Loucy (cell line): ENCODE data around the gene COG2.

Experiments
- CTCF ChIP-seq: fragments of 200-600 bp; sonication (generic); conservative IDR thresholded peaks from 2 replicates; pipeline ENCODE4 v1.5.1; 2014; ENCODE audit warnings: mild to moderate bottlenecking, antibody characterized with exemption, low read length
- EZH2phosphoT487 ChIP-seq: fragments of 200-600 bp; IDR thresholded peaks from 2 replicates; pipeline ENCODE4 v1.6.1; 2018; ENCODE audit warnings: antibody characterized with exemption, mild to moderate bottlenecking, moderate library complexity, borderline replicate concordance

- TF ChIP-seq CTCF (no peak), EZH2phosphoT487 (no peak)
Observed at GRCh38 chr1:230611878-230612235, 30.4 kb upstream of the COG2 start.
